ENCODE measurements around the gene SEPSECS.

DNA sequence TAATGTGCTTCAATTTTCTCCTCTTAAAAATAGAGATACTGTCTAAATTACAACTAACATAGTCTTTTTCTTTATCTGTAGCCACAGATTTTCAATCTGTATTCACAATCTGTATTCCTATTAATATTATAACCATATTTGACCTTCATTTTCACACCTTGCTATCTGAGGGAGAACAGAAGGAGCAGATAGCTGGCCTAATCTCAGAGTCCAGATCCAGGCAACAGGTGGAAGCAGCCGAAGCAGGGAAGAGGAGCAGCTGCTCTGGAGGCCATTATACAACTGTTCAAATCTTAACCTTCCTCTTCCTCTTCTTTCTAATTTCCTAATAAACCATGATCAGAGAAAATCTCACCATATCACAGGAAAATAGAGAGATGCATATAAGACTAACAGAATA lies 14.2 kb downstream of the SEPSECS start:
- TF ChIP-seq, protein P1, sequence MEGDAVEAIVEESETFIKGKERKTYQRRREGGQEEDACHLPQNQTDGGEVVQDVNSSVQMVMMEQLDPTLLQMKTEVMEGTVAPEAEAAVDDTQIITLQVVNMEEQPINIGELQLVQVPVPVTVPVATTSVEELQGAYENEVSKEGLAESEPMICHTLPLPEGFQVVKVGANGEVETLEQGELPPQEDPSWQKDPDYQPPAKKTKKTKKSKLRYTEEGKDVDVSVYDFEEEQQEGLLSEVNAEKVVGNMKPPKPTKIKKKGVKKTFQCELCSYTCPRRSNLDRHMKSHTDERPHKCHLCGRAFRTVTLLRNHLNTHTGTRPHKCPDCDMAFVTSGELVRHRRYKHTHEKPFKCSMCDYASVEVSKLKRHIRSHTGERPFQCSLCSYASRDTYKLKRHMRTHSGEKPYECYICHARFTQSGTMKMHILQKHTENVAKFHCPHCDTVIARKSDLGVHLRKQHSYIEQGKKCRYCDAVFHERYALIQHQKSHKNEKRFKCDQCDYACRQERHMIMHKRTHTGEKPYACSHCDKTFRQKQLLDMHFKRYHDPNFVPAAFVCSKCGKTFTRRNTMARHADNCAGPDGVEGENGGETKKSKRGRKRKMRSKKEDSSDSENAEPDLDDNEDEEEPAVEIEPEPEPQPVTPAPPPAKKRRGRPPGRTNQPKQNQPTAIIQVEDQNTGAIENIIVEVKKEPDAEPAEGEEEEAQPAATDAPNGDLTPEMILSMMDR (IDR thresholded peaks at IDR 0.05; ENCODE audit: control extremely low read depth in 1 of 3, insufficient read depth in 1 of 3, low read depth in 1 of 3, low read length in 3 of 3) = no peak
- TF ChIP-seq POLR2A (IDR thresholded peaks at IDR 0.05; ENCODE audit: control extremely low read depth in 1 of 2, low read depth in 2 of 2, low read length in 2 of 2) (no peak), RFX5 (IDR thresholded peaks at IDR 0.05; ENCODE audit: borderline replicate concordance, low read depth, low read length) (no peak), BACH1 (IDR thresholded peaks at IDR 0.05; ENCODE audit: low read length) (no peak), HDAC6 (IDR thresholded peaks at IDR 0.05; ENCODE audit: low read depth, low read length) (no peak), YY1 (IDR thresholded peaks at IDR 0.05; ENCODE audit: low read depth, low read length) (no peak)

All from H1 (cell line).